HG02943 (cell line): ENCODE data around the gene HGFAC.

Source experiments
- ATAC-seq: cut with Tn5 transposase; IDR thresholded peaks from one replicate; pipeline ENCODE4 v1.9.1; 2021; ENCODE audit warnings: mild to moderate bottlenecking, low read depth, moderate library complexity; ENCODE audit not compliant: unreplicated experiment

HGFAC gene

DNA sequence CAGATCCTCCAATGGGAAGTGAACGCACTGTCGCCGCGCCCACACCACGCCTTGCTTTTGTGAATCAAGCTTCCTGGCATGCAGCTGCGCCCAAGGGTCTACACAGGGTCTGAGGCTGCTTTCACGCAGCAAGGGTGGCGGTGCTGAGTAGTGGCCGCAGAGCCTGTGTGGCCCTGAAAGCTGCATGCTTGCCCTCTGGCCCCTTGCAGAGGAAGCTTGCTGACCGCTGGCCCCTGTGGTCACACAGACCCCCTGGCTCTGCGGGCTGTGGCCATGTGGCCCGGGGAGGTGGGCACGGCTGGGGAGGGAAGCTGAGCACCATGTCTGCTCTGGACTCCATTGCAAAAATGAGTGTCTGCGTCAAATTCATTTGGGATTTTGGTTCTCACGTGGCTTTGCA is 30.1 kb downstream of the HGFAC start:
- ATAC-seq, result no peak

DNA sequence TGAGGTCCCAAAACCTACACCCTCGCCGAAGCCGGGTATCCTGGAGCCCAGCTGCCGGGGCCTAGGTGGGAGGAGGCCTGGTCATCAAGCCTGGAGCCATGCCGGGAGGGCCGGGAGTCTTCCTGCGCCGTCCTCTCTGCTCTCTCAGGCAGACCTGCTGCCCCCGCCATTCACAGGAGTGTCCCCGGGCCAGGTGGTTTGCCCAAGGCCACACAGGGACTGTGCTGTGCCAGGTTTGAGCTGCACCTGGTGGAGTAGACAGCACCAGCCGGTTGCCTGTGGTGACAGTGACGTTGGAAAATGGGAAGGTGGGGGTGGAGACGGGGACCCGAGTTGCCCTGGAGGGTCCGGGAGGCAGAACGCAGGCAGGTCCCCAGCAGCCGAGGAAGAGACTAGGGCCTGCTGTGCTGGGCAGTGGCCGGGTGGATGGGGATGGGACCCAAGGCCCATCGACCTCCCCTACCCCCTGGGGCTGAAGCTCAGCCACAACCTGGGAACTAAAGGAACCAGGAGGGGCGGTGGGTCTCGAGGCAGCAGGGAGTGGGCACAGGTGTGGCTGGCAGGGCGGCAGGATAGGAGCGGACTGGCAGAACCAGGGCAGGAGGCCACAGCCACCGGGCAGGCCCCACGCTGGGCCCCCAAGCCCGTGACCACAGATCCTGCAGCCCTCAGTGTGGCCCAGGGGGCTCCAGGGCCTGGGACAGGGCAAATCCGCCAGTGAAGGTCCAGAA is 30.8 kb downstream of the HGFAC start:
- no peak for ATAC-seq

DNA sequence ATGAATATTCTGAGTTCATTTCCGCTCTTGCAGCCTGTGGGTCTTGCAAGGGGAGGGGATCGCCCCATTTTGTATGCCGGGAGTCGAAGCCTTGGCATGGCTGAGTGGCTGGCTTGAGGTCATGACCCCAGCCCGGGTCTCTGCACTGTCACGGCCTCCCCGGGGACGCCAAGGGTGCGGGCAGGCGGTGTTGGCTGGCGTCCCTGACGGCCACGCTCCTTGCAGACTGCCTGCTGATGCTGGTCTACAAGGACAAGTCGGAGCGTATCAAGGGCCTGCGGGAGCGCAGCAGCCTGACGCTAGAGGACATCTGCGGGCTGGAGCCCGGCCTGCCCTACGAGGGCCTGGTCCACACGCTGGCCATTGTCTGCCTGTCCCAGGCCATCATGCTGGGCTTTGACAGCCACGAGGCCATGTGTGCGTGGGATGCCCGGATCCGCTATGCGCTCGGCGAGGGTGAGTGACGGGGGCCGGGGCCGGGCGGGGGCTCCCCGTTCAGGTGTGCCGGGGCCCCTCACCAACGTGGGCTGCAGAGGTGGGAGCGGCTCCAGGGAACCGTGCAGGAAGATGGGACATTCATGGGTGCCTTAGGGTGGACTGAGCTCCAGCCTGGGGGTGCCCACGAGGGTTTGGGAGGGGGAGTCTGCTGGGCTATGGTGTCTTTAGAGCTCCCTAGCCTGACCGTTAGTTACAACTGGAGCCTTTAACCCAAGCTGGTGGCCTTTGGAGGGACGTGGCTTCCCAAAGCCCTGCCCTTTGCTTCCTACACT is 31.6 kb downstream of the HGFAC start:
- ATAC-seq, result no peak

DNA sequence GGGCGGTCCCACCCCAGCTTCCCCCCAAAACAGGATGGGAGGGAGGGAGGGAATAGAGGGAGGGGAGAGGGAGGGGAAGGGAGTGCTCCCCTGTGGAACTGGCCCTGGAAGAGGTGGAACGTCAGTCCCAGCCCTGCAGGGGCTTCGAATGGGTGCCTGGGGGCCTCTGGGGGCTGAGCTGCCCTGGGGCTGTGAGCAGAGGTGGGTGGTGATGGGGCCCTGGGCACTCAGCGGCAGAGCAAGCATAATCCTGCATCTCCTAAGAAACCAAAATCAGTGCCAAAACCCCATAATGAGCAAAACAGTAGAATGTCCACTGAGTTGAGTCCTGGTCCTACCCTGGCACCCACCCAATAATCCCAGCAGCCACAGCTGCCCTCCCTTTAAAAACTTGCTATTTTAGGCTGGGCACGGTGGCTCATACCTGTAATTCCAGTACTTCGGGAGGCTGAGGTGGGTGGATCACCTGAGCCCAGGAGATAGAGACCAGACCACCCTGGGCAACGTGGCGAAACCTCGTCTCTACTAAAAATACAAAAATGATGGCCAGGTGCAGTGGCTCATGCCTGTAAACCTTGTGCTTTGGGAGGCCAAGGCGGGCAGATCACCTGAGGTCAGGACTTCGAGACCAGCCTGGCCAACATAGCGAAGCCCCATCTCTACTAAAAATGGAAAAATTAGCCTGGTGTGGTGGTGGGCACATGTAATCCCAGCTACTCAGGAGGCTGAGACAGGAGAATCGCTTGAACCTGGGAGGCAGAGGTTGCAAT is 32.4 kb downstream of the HGFAC start:
- no peak for ATAC-seq

DNA sequence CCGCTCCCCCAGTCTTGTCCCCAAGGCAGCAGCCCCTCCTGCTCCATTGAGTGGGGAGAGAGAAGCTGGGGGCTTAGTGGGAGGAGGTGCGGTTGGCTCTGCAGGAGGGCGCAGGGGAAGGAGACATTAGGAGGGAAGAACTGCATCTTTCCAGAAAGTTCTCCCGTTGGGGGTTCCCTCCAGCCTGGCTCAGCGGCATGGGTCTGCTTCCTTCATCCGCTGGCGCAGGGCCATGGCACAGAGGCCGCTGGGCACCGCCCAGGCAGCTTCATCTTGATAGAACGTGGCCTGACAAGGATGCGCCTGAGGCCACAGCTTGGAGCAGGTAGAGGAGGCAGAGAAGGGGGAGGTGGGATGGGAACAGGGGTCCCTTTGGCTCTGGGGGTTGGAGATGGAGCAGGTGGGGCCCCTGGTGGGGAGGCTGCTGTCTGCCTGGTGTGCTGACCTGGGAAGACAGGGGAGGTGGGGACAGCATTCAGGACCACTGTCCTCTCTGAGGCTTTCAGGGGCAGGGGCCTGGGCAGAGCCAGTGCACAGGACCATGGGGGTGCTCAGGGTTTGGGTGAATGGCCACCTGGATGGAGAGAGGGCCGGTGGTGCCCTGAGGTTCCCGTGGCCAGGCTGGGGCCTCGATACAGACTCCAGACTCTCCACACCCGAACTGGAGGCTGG is 33.4 kb downstream of the HGFAC start:
- ATAC-seq, result no peak

DNA sequence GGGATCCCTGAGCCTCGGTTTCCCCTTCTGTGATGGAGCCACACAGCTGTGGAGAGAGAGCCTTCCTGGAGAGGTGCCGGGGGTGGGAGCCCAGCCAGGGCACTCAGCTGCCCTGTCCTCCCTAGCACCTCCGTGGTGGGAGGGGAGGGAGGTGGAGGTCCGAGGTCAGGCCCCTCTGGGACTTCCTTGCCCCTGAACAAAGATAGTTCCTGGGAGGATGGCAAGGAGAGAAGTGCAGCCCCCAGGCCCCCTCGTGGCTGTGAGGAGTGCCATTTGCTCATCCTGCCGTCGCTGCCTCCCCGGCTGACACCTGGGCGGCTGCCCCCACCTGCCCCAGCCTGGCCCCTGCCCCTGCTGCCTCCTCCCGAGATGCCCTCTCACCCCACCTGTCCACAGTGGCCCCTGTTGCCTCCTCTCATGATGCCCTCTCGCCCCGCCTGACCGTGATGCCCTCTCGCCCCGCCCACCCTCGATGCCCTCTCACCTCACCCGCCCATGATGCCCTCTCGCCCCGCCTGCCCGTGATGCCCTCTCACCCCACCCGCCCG is 34.0 kb downstream of the HGFAC start:
- ATAC-seq, result no peak

DNA sequence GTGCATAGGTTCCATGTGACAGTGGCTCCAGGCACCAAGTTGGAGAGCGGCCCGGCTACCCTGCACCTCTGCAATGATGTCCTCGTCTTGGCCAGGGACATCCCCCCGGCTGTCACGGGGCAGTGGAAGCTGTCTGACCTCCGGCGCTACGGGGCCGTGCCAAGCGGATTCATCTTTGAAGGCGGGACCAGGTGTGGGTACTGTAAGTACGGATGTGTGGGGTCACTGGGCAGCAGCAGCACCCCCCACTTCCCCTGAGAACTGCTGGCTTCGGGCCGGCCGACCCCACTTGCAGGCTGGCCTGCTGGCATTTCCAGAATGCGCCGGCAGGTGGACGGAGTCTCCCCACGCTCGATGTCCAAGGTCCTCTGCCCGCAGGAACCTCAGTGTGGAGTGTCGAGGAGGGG is 34.6 kb downstream of the HGFAC start:
- ATAC-seq, result no peak

DNA sequence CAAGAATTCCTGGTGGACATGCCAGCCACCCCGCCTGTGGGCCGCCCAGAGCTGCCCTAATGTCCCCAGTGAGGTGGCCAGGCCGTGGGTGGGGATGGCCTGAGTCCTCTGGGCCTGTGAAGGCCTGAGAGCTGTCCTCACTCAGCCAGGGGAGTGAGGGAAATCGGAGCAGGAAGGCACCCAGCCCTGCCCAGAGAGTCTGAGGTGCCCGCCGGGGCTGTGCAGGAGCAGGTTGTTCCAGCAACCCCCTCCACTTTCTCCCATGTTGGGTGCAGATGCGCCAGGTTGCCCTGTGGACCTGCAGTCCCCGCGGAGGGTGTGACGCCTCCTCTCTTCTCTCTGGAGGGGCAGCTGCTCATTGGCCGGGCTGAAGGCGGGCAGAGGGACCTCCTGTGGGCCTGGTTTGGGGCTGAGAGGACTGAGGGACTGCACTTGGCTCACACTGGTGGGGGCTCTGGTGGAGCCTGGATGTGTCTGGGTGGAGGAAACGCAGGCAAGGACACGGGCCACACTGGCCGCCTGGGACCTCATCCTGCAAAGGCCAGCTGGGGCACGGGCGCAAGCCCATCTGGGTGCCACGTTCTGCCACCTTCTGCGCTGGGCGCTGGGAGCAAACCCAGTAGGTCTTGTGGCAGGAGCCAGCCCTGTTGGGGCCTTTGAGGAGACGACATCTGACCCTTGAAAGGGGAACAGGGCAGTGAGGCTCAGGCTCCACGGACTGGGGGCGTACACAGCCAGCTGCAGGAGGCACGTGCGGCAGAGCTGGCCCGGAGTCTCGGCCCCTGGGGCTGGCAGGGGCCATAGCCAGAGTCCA is 35.4 kb downstream of the HGFAC start:
- no peak for ATAC-seq

DNA sequence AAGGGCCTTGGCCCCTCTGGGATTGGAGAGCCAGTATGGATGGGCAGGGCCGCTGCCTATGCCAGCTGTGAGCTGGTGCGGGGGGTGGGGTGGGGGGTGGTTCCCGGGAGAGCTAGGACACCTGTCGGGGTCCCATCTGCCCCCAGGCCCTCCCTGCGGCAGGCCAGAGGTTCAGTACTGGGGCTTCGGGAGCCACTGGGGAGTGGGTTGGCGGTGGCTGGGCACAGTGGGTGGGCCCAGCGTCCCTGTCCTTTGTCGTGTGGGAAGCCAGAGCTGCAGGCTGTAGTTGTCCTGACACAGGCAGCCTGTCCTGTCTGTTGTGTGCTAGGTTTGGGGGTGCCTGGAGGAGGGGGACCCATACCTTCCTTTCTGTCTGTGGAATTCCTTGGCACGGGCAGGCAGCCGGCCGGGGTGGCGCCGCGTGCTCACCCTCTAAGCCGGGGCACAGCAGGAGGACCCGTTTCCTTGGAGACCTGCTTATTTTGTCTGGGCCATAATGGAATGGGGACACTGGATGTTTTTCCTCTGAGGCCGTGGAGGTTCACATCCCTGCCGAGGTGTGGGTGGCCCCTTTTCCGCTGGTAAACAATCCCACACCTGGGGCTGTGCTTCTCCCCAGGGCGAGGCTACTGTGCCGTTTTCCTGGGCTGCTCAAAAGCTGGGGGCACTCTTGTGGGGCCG is 36.1 kb downstream of the HGFAC start:
- ATAC-seq, result no peak

DNA sequence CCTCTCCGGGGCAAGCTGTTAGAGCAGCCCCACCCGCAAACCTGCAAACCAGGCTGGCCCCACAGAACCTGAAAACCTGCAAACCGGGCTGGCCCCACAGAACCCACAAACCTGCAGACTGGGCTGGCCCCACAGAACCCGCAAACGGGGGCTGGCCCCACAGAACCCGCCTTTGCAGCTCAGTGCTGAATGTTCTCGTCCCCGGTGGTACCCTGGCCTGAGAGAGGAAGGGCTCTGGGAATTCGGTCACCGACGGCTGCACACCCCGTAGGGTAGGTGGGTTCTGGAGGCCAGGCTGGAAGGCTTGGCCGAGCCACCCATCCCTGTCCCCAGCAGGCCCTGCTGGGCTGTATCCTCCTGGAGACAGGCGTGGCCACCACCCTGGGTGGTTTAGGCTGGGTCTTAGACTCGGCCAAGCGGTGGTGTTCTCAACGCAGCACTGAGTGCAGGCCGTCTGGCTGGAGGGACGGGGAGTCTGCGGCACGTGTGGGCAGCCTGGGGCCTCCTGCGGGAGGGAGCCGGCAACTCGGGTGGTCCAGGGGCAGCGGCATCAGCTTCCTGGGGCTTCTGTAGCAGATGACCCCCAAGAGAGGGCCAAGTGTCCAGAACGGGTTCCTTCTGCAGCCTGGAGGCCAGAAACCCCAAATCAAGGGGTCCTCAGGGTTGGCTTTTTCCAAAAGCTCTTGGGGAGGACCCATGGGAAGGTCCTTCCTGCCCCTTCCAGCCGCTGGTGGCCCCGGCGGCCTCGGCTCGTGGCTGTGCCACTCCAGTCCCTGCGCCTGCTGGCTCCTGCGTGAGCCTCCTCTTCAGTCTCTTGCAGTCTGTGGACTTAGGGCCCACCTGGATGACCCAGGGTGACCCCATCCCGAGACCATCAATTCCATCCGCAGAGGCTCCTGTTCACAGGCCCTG is 36.9 kb downstream of the HGFAC start:
- ATAC-seq, result no peak

DNA sequence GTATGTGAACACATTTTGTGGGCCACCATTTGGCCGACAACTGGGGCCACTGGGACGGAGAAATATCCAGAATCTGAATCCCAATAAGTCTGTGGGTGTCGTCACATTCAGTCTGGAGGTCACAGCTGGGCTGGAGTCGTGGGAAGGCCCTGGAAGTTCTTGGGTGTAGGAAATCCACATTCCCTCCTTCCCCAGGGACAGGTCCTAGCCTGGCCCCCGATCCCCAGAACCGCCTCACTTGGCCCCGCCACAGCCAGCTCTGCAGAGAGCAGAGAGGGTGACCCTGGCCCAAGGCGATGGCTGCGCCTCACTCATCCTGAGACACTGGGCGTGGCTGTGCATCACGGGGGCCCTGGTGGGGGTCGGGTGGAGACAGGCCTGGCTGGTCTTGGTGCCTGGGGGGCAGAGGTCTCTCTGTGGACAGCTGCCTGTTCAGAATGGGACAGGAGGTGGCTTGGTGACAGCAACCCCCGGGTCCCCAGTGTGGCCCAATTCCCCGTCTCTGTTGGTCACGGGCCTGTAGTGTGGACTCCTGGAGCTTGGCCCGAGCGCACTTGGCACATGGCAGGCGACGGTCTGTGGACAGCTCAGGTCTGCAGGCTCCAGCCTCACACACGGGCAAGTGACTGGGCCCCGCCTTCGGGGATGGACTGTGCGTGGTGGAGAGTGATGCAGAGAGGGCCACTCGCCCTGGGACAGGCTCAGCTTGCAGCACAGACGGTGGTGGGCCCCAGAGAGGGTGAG is 37.8 kb downstream of the HGFAC start:
- no peak for ATAC-seq

DNA sequence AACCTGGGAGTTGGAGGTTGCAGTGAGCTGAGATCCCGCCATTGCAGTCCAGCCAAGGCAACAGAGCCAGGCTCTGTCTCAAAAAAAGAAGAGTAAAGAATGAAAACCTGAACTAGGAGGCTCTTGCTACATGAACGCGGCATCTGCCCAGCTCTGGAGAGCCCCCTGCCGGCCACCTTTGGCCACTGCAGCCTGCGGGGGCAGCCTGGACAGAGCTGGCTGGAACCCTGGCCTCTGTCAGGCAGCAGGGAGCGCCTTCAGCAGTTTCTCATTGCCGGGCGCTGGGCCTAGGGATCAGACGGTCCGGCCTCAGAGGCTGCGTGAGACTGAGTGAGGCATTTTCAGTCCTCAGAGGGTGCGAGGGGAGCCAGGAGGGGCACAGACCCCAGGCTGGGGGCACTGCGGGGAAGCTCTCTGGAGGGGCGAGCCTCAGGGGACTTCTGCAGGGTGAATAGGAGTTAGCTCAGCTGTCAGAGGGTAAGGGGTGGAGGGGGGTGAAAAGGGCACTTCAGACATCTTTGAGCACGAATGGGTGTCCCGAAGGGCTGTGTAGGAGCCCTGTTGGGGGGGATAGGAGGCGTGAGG is 38.9 kb downstream of the HGFAC start:
- no peak for ATAC-seq

DNA sequence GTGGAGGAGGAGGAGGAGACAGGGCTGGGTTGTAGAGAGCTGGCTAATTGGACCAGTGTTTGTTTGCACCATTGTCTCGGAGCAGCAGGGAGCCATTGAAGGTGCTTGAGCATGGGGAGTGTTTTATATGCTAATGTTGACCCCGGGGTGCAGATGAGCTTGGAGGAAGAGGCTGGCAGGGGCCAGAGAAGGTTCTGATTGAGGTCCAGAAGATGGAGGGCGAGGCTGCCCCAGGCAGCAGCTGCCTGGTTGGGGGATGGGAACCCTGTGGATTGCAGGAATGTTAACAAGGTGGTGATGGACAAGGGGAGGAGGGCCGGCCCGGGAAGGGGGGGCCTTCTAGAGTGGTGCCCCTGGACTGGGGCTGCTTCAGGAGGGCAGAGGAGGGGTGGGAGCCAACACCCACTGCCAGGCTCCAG is 39.4 kb downstream of the HGFAC start:
- ATAC-seq, result no peak

DNA sequence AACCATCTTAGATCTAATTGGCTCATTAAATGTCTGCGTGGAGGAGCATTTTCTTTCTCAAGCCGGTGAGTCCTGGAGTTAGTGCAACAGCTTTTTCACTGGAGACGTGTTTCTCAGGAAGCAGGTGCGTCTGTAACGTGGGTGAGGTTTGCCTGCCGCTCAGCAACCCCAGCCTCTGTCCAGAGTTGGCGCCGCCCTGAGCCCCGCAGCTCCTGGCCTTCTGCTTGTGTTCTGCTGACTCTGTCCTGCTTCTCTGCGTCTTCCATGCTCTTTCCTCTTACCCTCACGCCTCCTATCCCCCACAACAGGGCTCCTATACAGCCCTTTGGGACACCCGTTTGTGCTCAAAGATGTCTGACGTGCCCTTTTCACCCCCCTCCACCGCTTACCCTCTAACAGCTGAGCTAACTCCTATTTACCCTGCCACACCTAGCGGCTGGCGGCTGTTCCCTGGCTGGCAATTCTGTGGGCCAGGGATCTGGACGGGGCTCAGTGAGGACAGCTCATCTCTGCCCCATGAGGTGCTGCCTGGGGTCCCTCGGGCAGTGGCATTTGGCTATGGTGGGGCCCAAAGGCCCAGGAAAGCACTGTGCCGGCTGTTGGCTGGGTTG is 40.1 kb downstream of the HGFAC start:
- ATAC-seq, result no peak

DNA sequence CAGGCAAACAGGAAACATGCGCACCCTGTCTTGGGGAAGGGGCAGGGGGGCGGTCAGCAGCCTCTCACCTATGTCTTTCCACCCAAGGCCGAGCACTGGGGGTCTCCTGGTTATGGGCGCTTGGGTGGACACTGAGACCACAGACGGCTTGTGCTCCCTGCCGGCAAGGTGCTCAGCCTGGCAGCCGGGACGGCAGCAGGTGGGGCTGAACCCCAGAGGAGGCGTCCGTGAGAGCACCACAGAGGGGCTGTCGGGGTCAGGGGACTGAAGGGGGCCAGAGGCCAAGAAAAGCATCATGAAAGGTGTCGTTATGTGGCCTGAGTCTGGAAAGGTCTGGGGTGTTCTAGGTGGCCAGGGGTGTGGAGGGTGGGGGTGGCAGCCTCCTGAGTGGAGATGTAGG is 40.9 kb downstream of the HGFAC start:
- no peak for ATAC-seq

DNA sequence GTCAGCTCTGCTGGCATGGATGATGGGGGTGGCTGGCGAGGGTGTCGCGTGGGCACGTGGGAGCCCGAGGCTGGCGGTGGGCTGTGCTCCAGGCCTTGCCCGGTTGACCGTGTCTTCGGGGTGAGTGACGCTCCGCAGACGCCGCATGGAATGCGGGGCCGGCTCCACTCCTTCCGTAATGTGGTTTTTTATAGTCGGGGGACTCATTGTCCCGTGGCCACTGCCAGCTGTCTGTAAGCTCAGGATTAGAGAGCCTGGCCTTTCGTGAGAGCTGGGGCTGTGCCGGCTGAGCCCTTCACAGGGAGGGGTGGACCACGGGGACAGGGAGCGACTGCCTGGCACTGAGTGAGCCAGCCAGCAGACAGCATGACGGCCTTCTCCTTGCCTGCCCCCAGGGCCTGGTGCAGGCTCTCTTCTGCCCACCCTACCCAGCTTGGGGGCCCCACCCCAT is 41.7 kb downstream of the HGFAC start:
- ATAC-seq, result no peak
